KOPT-K1 (cell line): ENCODE data around the gene RPIA.

Experiments
- H3K27ac ChIP-seq: fragments of 200-600 bp; sonication (generic); 2 replicates; pipeline ENCODE4 v1.5.1; 2016; ENCODE audit warnings: antibody characterized with exemption, mild to moderate bottlenecking, low read depth, low read length; ENCODE audit not compliant: poor library complexity, severe bottlenecking
- H3K36me3 ChIP-seq: fragments of 200-600 bp; sonication (generic); 2 replicates; pipeline ENCODE4 v1.5.1; 2017; ENCODE audit warnings: antibody characterized with exemption, mild to moderate bottlenecking, low read length, moderate library complexity; ENCODE audit not compliant: insufficient read depth
- H3K9me3 ChIP-seq: fragments of 200-600 bp; sonication (generic); 2 replicates; pipeline ENCODE4 v1.5.1; 2017; ENCODE audit warnings: antibody characterized with exemption, low read length, mild to moderate bottlenecking; ENCODE audit not compliant: insufficient read depth, poor library complexity, severe bottlenecking

The RPIA gene

GRCh38 chr2:88671786-88672427 lies 19.6 kb upstream of the RPIA start:
- no peak overlapping the region for H3K27ac ChIP-seq
- H3K9me3 ChIP-seq: no peaks in the 10 kb centered on the region
- no peaks in the 10 kb centered on the region for H3K36me3 ChIP-seq

- no peaks in the 10 kb centered on the region for H3K36me3 ChIP-seq
- H3K27ac ChIP-seq: no peak overlapping the region
- H3K9me3 ChIP-seq: no peaks in the 10 kb centered on the region
Observed at GRCh38 chr2:88673363-88673762, 18.1 kb upstream of the RPIA start.

GRCh38 chr2:88680266-88680902 lies 11.1 kb upstream of the RPIA start:
- Histone ChIP-seq H3K27ac (no peak overlapping the region), H3K9me3 (peaks cover 35% of the 10 kb centered on the region), H3K36me3 (no peaks in the 10 kb centered on the region)

- H3K9me3 ChIP-seq: peaks cover 39% of the 10 kb centered on the region
- H3K36me3 ChIP-seq: no peaks in the 10 kb centered on the region
- no peak overlapping the region for H3K27ac ChIP-seq
Observed at GRCh38 chr2:88680916-88681315, 10.6 kb upstream of the RPIA start.

- H3K36me3 ChIP-seq: no peaks in the 10 kb centered on the region
- no peak overlapping the region for H3K27ac ChIP-seq
- peaks cover 39% of the 10 kb centered on the region for H3K9me3 ChIP-seq
Observed at GRCh38 chr2:88683160-88684021, 8.1 kb upstream of the RPIA start.

- peaks cover 39% of the 10 kb centered on the region for H3K9me3 ChIP-seq
- no peaks in the 10 kb centered on the region for H3K36me3 ChIP-seq
- H3K27ac ChIP-seq: no peak overlapping the region
Observed at GRCh38 chr2:88684519-88684918, 7.0 kb upstream of the RPIA start.

- no peak overlapping the region for H3K27ac ChIP-seq
Observed at GRCh38 chr2:88686320-88686719, 5.2 kb upstream of the RPIA start.

GRCh38 chr2:88687384-88687783 lies 4.1 kb upstream of the RPIA start:
- Histone ChIP-seq H3K9me3 (peaks cover 33% of the 10 kb centered on the region), H3K36me3 (no peaks in the 10 kb centered on the region)

More at GRCh38 chr2:88686320-88686719, 5.2 kb upstream of the RPIA start:
- no peaks in the 10 kb centered on the region for H3K36me3 ChIP-seq
- H3K9me3 ChIP-seq: peaks cover 43% of the 10 kb centered on the region

GRCh38 chr2:88690591-88691338 lies 708 bp upstream of the RPIA start:
- no peaks in the 10 kb centered on the region; the same call in 1 of the 2 replicates for H3K36me3 ChIP-seq
- H3K27ac ChIP-seq: peak overlapping the region; percentile 74
- peaks cover 3% of the 10 kb centered on the region for H3K9me3 ChIP-seq

More at GRCh38 chr2:88687384-88687783, 4.1 kb upstream of the RPIA start:
- no peak overlapping the region for H3K27ac ChIP-seq

- Histone ChIP-seq H3K36me3 (no peaks in the 10 kb centered on the region; the same call in 1 of the 2 replicates), H3K27ac (peak overlapping the region; percentile 74), H3K9me3 (peaks cover 3% of the 10 kb centered on the region)
Observed at GRCh38 chr2:88692187-88692586, 714 bp downstream of the RPIA start.

GRCh38 chr2:88693911-88694414 lies 2.5 kb downstream of the RPIA start:
- Histone ChIP-seq H3K27ac (no peak overlapping the region), H3K36me3 (peaks cover 5% of the 10 kb centered on the region), H3K9me3 (peaks cover 3% of the 10 kb centered on the region)

- Histone ChIP-seq H3K27ac (no peak overlapping the region), H3K9me3 (no peaks in the 10 kb centered on the region), H3K36me3 (peaks cover 30% of the 10 kb centered on the region)
Observed at GRCh38 chr2:88696611-88697010, 5.1 kb downstream of the RPIA start.

GRCh38 chr2:88697370-88698026 lies 6.0 kb downstream of the RPIA start:
- Histone ChIP-seq H3K36me3 (peaks cover 39% of the 10 kb centered on the region), H3K27ac (peak overlapping the region; percentile 18), H3K9me3 (peaks cover 5% of the 10 kb centered on the region)

GRCh38 chr2:88698027-88698413 lies 6.5 kb downstream of the RPIA start:
- peaks cover 10% of the 10 kb centered on the region for H3K9me3 ChIP-seq
- peak overlapping the region; percentile 18 for H3K27ac ChIP-seq
- H3K36me3 ChIP-seq: peaks cover 44% of the 10 kb centered on the region
